ENCODE results near the gene GRAMD4.
"Not testable (repeated sequence)": the region's sequence is repeated elsewhere in the genome, so short reads cannot be mapped to it uniquely, and the experiment has no call there.

GRAMD4 gene

DNA sequence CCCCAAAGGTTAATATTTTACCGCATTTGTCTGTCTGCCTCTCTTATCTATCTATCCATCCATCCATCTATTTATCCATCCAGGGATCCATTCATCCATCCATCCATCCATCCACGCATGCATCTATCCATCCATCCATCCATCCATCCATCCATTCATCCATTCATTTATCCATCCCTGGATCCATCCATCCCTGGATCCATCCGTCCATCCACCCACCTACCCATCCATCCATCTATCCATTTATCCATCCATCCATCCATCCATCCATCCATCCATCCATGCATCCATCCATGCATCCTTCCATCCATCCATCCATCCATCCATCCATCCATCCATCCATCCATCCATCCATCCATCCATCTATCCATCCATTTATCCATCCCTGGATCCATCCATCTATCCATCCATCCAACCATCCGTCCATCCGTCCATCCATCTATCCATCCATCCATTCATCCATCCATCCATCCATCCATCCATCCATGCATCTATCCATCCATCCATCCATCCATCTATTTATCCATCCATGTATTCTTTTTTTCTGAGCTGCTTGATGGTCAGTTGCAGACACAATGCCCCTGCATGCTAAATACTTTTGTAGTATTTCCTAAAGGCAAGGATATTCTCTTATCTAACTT, 22.8 kb downstream of the GRAMD4 start:
- 89% methylated on average over 5 of the region's 5 CpGs for WGBS
- H3K27me3 ChIP-seq (ENCODE audit: insufficient read depth, low read length); H3K4me3 ChIP-seq (ENCODE audit: low read length); H3K9ac ChIP-seq (ENCODE audit: low read depth, low read length); H3K4me1 ChIP-seq (ENCODE audit: insufficient read depth, low read length); H3K9me3 ChIP-seq (ENCODE audit: insufficient read depth, low read depth, low read length); H3K36me3 ChIP-seq (ENCODE audit: insufficient read depth, low read length); H3K27ac ChIP-seq (ENCODE audit: low read depth, low read length): not testable (repeated sequence)

DNA sequence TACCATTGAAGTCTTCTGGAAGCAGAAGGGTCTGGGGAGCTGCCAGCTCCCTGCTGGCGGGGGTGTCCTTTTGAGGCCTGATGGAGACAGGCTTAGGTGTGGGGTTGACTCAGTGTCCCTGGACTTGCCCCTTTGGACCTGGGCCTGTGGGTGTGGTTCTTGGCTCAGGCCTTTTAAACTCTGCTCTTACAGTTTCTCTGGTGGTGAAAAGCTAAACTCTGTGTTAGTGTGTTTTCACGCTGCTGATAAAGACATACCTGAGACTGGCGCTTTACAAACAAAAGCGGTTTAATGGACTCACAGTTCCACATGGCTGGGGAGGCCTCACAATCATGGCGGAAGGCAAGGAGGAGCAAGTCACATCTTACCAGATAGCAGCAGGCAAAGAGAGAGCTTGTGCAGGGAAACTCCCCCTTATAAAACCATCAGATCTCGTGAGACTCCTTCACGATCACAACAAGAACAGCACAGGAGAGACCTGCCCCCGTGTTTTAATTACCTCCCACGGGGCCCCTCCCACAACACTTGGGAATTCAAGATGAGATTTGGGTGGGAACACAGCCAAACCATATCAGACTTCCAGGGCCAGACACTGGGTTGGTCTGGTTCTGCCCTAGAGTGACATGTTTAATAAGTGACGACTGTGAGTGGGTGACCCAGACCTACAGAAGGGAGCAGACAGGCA, 26.5 kb downstream of the GRAMD4 start:
- H3K4me1 ChIP-seq (ENCODE audit: insufficient read depth, low read length) = no peaks in the 10 kb centered on the region
- no peak overlapping the region for H3K27ac ChIP-seq (ENCODE audit: low read depth, low read length)
- WGBS = 91% methylated on average over 10 of the region's 10 CpGs
- no peaks in the 10 kb centered on the region for H3K27me3 ChIP-seq (ENCODE audit: insufficient read depth, low read length)
- no peak overlapping the region for H3K9ac ChIP-seq (ENCODE audit: low read depth, low read length)
- H3K36me3 ChIP-seq (ENCODE audit: insufficient read depth, low read length) = no peaks in the 10 kb centered on the region
- H3K9me3 ChIP-seq (ENCODE audit: insufficient read depth, low read depth, low read length) = no peaks in the 10 kb centered on the region
- H3K4me3 ChIP-seq (ENCODE audit: low read length) = no peak overlapping the region

DNA sequence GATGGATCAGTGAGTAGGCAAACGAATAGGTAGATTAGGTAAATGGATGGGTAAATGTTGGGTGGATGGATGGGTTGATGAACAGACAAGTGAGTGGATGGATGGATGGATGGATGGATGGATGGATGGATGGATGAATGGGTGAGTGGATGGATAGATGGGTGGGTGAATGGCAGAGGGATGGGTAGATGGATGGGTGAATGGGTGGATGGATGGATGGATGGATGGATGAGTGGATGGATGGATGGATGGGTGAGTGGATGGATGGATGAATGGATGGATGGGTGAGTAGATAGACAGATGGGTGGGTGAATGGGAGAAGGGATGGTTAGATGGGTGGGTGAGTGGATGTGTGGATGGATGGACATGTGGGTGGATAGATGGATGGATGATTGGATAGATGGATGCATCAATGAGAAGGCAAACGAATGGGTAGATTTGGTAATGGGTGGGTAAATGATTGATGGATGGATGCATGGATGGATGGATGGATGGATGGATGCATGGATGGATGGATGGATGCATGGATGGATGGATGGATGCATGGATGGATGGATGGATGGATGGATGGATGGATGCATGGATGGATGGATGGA, 28.1 kb downstream of the GRAMD4 start:
- H3K9me3 ChIP-seq (ENCODE audit: insufficient read depth, low read depth, low read length); H3K27ac ChIP-seq (ENCODE audit: low read depth, low read length); H3K4me3 ChIP-seq (ENCODE audit: low read length); H3K27me3 ChIP-seq (ENCODE audit: insufficient read depth, low read length); H3K9ac ChIP-seq (ENCODE audit: low read depth, low read length); H3K36me3 ChIP-seq (ENCODE audit: insufficient read depth, low read length); H3K4me1 ChIP-seq (ENCODE audit: insufficient read depth, low read length): not testable (repeated sequence)
- WGBS = 94% methylated on average over 2 of the region's 2 CpGs

DNA sequence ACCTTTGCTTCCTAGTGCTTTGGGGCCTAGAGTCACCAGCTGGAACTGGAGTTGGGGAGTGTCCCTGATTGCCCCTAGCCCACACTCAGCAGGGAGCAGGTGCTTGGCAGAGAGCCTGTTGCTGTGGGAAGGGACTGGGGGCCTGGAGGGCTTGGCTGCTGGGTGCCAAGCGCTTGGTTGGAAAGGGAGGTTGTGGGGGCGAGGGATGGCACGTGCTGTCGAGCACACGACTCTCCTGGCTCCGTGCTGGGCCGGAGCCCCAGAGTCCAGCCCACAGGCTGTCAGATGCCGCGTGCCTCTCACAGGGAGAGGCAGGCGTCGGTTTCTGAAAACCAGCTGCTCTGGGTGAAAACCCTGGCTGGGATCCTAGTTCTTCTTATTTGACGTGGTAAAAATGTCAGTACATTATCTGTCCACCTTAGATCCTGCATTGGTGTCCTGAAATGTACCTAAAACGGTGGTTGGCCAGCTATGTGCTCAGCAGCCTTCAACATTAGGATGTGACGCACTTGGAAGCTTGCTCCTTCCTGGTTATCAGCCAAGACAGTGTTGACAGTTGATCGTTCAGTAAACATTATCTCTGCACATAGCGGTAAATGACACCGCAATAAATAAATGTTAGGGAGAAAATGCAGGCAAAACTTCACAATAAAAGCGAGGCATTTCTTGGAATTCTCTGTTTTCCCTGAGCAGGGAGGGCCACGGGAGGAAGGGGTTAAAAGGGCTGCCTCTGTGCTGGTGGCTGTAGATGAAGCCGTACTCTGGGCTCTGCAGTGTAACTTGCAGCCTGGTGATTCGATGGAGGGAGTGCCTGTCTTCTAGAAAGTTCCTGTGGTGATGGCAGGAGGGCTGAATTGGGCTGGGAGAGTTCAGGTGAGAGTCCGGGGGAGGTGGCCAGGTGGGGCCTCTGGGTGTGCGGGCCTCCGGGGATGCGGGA, 29.2 kb downstream of the GRAMD4 start:
- no peak overlapping the region for H3K27ac ChIP-seq (ENCODE audit: low read depth, low read length)
- H3K9ac ChIP-seq (ENCODE audit: low read depth, low read length) = no peak overlapping the region
- WGBS = 92% methylated on average over 25 of the region's 25 CpGs
- H3K9me3 ChIP-seq (ENCODE audit: insufficient read depth, low read depth, low read length) = no peaks in the 10 kb centered on the region
- H3K4me3 ChIP-seq (ENCODE audit: low read length) = no peak overlapping the region
- no peaks in the 10 kb centered on the region for H3K27me3 ChIP-seq (ENCODE audit: insufficient read depth, low read length)
- H3K4me1 ChIP-seq (ENCODE audit: insufficient read depth, low read length) = no peaks in the 10 kb centered on the region
- H3K36me3 ChIP-seq (ENCODE audit: insufficient read depth, low read length) = no peaks in the 10 kb centered on the region

DNA sequence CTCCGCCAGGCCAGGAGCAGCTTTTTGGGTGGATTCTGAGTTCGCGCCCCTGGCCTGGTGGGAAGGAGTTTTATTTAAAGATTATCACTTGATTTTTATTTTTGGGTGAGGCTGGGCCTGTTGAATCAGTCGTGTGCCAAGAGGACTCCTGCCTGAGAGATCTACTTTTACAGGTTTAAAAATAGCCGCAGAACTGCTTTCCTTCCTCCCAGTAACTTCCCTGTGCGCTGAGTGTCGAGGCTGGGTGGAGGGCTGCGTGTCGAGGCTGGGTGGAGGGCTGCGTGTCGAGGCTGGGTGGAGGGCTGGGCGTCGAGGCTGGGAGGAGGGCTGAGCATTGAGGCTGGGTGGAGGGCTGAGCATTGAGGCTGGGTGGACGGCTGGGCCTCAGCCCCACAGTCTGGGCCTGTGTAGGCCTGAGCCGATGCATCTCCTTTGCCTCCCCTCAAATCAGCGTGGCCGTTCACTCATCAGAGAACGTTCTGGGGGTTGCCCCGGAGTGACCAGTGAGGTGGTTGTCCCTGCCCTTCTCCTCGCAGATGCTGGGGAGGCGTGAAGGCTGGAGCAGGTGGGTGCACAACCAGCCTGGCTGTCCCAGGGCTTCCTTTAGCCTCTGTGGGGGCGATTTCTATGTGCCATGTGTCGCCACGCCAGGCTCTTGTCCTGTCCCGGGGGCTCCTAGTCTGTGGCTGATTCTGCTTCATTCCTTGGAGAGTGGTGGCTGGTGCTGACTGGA, 30.1 kb downstream of the GRAMD4 start:
- 96% methylated on average over 25 of the region's 25 CpGs for WGBS
- no peaks in the 10 kb centered on the region for H3K9me3 ChIP-seq (ENCODE audit: insufficient read depth, low read depth, low read length)
- no peaks in the 10 kb centered on the region for H3K27me3 ChIP-seq (ENCODE audit: insufficient read depth, low read length)
- no peaks in the 10 kb centered on the region for H3K4me1 ChIP-seq (ENCODE audit: insufficient read depth, low read length)
- H3K27ac ChIP-seq (ENCODE audit: low read depth, low read length) = no peak overlapping the region
- no peak overlapping the region for H3K4me3 ChIP-seq (ENCODE audit: low read length)
- no peak overlapping the region for H3K9ac ChIP-seq (ENCODE audit: low read depth, low read length)
- no peaks in the 10 kb centered on the region for H3K36me3 ChIP-seq (ENCODE audit: insufficient read depth, low read length)

DNA sequence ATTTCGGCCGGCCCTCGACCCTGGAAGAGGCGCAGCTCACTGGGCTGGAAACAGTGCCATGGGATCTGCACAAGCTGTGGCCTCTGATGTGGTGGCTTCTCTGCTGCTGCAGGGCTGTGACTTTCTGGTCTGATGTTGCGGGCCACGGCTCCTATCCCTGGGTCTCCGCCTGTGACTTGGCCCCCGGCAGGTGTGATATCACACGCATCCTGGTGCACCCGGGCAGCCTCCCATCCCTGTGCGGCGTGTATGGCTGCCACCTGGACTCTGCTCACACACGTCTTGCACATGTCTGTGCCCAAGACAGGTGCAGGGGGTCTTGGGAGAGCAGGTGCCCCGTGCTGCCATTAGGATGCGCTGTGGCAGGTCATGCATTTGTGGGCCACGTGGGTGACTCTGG, 31.1 kb downstream of the GRAMD4 start:
- Histone ChIP-seq H3K27ac (ENCODE audit: low read depth, low read length) (no peak overlapping the region), H3K4me3 (ENCODE audit: low read length) (no peak overlapping the region), H3K36me3 (ENCODE audit: insufficient read depth, low read length) (no peaks in the 10 kb centered on the region), H3K27me3 (ENCODE audit: insufficient read depth, low read length) (no peaks in the 10 kb centered on the region), H3K4me1 (ENCODE audit: insufficient read depth, low read length) (no peaks in the 10 kb centered on the region), H3K9me3 (ENCODE audit: insufficient read depth, low read depth, low read length) (no peaks in the 10 kb centered on the region), H3K9ac (ENCODE audit: low read depth, low read length) (no peak overlapping the region)
- 94% methylated on average over 16 of the region's 16 CpGs for WGBS

DNA sequence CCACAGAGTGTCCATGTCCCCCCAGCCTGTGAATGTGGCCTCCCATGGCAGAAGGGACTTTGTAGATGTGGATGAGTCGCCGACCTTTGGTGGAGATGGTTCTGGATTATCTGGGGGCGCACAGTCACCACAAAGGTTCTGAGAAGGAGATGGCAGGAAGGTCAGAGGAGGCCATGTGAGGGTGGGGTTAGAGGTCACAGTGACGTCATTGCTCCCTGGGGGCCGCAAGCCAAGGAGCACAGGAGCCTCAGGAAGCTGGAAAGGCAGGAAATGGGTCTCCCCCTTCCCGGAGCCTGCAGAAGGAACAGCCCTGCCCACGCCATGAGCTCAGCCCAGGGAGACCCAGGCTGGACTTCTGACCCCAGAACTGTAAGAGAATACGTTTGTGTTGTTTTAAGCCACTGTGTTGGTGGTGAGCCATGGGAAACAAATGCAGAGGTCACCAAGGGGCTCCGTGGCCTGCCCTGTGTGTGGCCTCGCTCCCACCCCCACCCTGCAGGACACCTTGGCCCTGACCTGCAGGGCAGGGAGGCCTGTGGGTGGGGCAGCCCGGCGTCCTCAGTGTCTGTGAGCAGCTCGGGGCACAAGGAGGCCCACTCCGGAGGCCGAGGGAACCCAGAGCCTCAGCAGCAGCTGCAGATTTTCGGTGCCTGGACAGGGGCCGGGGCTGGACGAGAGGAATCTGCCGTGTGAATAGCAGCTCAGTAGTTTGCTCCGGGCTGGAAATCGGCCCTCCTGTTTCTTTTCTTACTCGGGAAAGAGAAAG, 32.1 kb downstream of the GRAMD4 start:
- 88% methylated on average over 22 of the region's 22 CpGs for WGBS

DNA sequence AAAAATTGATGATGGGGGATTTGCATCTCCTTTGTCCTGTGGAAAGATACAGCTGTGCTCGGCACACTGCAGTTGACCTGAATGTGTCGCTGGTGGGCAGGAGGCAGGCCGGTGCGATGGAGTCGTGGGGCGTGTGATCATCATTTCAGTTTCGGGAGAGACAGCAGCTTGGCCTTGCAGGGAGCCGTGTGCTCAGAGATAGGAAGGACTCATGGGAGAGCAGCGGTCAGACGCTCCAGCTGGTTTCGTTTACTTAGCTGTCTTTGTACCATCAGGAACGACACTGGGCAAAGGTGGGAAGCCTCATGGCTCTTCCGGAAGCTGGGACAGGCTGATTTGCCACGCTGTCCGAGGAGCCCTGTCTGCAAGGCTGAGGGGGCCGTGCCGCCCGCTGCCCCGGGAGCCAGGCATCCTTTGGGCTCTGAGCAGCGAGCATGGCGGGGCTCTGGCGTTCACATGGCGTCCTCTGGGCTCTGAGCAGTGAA, 32.7 kb downstream of the GRAMD4 start:
- WGBS = 88% methylated on average over 23 of the region's 23 CpGs
- H3K9ac ChIP-seq (ENCODE audit: low read depth, low read length) = no peak overlapping the region
- no peak overlapping the region for H3K4me3 ChIP-seq (ENCODE audit: low read length)
- no peaks in the 10 kb centered on the region for H3K36me3 ChIP-seq (ENCODE audit: insufficient read depth, low read length)
- H3K9me3 ChIP-seq (ENCODE audit: insufficient read depth, low read depth, low read length) = no peaks in the 10 kb centered on the region
- H3K27ac ChIP-seq (ENCODE audit: low read depth, low read length) = no peak overlapping the region
- no peaks in the 10 kb centered on the region for H3K27me3 ChIP-seq (ENCODE audit: insufficient read depth, low read length)
- no peaks in the 10 kb centered on the region for H3K4me1 ChIP-seq (ENCODE audit: insufficient read depth, low read length)

More for the DNA sequence above, 32.1 kb downstream of the GRAMD4 start:
- Histone ChIP-seq H3K4me1 (ENCODE audit: insufficient read depth, low read length) (no peaks in the 10 kb centered on the region), H3K27me3 (ENCODE audit: insufficient read depth, low read length) (no peaks in the 10 kb centered on the region), H3K36me3 (ENCODE audit: insufficient read depth, low read length) (no peaks in the 10 kb centered on the region), H3K4me3 (ENCODE audit: low read length) (no peak overlapping the region), H3K27ac (ENCODE audit: low read depth, low read length) (no peak overlapping the region), H3K9ac (ENCODE audit: low read depth, low read length) (no peak overlapping the region), H3K9me3 (ENCODE audit: insufficient read depth, low read depth, low read length) (no peaks in the 10 kb centered on the region)

DNA sequence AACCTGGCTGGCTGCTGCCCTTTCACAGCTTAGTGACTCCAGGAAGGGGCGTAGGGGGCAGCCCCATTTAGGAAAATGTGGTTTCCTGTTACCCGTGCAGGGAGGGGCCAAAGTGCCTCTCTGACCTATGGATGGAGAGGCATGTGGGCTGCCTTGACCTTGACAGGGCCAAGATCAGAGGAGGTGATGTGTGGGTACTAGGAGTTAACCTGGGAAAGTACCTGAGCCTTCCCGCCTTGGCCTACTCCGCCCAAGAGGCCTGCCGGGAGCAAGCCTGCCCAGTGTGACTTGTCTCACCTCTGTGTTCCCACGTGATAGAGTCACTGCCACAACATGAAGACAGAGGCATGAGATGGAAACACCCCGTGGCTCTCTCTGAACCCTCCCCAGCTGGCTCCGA, 33.4 kb downstream of the GRAMD4 start:
- Histone ChIP-seq H3K4me3 (ENCODE audit: low read length) (no peak overlapping the region), H3K4me1 (ENCODE audit: insufficient read depth, low read length) (no peaks in the 10 kb centered on the region), H3K27me3 (ENCODE audit: insufficient read depth, low read length) (no peaks in the 10 kb centered on the region), H3K9me3 (ENCODE audit: insufficient read depth, low read depth, low read length) (no peaks in the 10 kb centered on the region), H3K9ac (ENCODE audit: low read depth, low read length) (no peak overlapping the region), H3K27ac (ENCODE audit: low read depth, low read length) (no peak overlapping the region), H3K36me3 (ENCODE audit: insufficient read depth, low read length) (no peaks in the 10 kb centered on the region)
- WGBS = 91% methylated on average over 8 of the region's 8 CpGs

DNA sequence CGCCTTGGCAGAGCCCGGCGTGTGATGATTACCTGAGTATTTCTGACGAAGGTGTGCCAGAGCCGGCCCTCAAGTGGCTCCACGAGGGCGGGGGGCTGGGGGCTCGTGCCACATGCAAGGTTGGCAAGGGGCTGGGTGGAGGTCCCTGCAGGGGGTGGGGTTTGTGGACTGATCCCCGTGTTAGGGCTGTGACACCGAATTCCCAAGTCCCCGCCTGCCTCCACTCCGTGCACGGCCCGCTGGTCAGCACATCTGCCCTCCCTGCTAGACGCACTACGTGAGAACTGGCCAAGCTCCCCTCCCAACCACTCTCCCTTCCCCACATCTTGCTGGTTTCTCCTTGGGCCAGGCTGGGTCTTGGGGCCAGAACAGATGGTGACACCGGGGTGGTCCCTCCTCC, 34.2 kb downstream of the GRAMD4 start:
- Histone ChIP-seq H3K9me3 (ENCODE audit: insufficient read depth, low read depth, low read length) (no peaks in the 10 kb centered on the region), H3K9ac (ENCODE audit: low read depth, low read length) (no peak overlapping the region), H3K36me3 (ENCODE audit: insufficient read depth, low read length) (no peaks in the 10 kb centered on the region), H3K4me1 (ENCODE audit: insufficient read depth, low read length) (no peaks in the 10 kb centered on the region), H3K4me3 (ENCODE audit: low read length) (no peak overlapping the region), H3K27ac (ENCODE audit: low read depth, low read length) (no peak overlapping the region), H3K27me3 (ENCODE audit: insufficient read depth, low read length) (no peaks in the 10 kb centered on the region)
- WGBS = 93% methylated on average over 17 of the region's 17 CpGs
